Cerebellar nuclear complex (tissue), 1 donor: ENCODE measurements around the gene CA5A.
"Not testable (repeated sequence)": the region's sequence is repeated elsewhere in the genome, so short reads cannot be mapped to it uniquely, and the experiment has no call there.

Experiments
- DNase-seq, 2 experiments: peaks; one replicate each; lab custom pipeline; 2025; lab: John Stamatoyannopoulos, UW

CA5A gene

GRCh38 chr16:87894005-87894404, 42.3 kb downstream of the CA5A start:
- DNase-seq = peak; percentile 73 to 92

GRCh38 chr16:87891764-87892163, 44.6 kb downstream of the CA5A start:
- DNase-seq = no peak

- DNase-seq = not testable (repeated sequence)
Measured at GRCh38 chr16:87889762-87890161, 46.6 kb downstream of the CA5A start.

- not testable (repeated sequence) for DNase-seq
Measured at GRCh38 chr16:87888346-87888745, 48.0 kb downstream of the CA5A start.

GRCh38 chr16:87887931-87888330, 48.4 kb downstream of the CA5A start:
- not testable (repeated sequence) for DNase-seq

- DNase-seq = not testable (repeated sequence)
Measured at GRCh38 chr16:87885371-87885967, 50.9 kb downstream of the CA5A start.

GRCh38 chr16:87882436-87883019, 53.8 kb downstream of the CA5A start:
- DNase-seq = no peak

- no peak for DNase-seq
Measured at GRCh38 chr16:87881324-87882200, 54.8 kb downstream of the CA5A start.

- no peak for DNase-seq
Measured at GRCh38 chr16:87880117-87880696, 56.1 kb downstream of the CA5A start.

- not testable (repeated sequence) for DNase-seq
Measured at GRCh38 chr16:87879411-87880013, 56.8 kb downstream of the CA5A start.

GRCh38 chr16:87878704-87879103, 57.6 kb downstream of the CA5A start:
- DNase-seq = no peak

- DNase-seq = no peak
Measured at GRCh38 chr16:87877942-87878507, 58.3 kb downstream of the CA5A start.

- no peak for DNase-seq
Measured at GRCh38 chr16:87874639-87875427, 61.5 kb downstream of the CA5A start.

GRCh38 chr16:87870418-87871291, 65.7 kb downstream of the CA5A start:
- not testable (repeated sequence) for DNase-seq

GRCh38 chr16:87869879-87870417, 66.4 kb downstream of the CA5A start:
- DNase-seq = not testable (repeated sequence)

GRCh38 chr16:87869061-87869878, 67.1 kb downstream of the CA5A start, which contains the start of gene SLC7A5:
SLC7A5 (minus strand) TSS chr16:87869507; CDS start chr16:87869422, 85 bp downstream.
- not testable (repeated sequence) for DNase-seq

GRCh38 chr16:87868254-87869029, 67.9 kb downstream of the CA5A start:
- DNase-seq = not testable (repeated sequence)
